ENCODE results near the gene IRX4.

- TF ChIP-seq SIN3A (IDR thresholded peaks at IDR 0.05; ENCODE audit: low read depth) (no peak), ZNF274 (IDR thresholded peaks at IDR 0.05; ENCODE audit: low read depth, low read length) (no peak)
These were observed 7.6 kb upstream of the IRX4 start for GRCh38 chr5:1890296-1890695.

Measured in HCT116 (cell line).